Activated CD4-positive, alpha-beta T cell treated with anti-CD3 and anti-CD28 coated beads, Interleukin-2, amount 50 U/mL, for 16 hours (primary cell): ENCODE data around the gene WIPF3.
"Not testable (repeated sequence)": the region's sequence is repeated elsewhere in the genome, so short reads cannot be mapped to it uniquely, and the experiment has no call there.

Source experiments
- DNase-seq: peaks from one replicate; pipeline ENCODE4 v3.0.0-alpha.2; 2020

The WIPF3 gene

GRCh38 chr7:29883462-29884398 lies 77.4 kb downstream of the WIPF3 start:
- DNase-seq, result no peak

GRCh38 chr7:29884399-29885272 lies 78.3 kb downstream of the WIPF3 start:
- no peak for DNase-seq

GRCh38 chr7:29885626-29886025 lies 79.3 kb downstream of the WIPF3 start:
- DNase-seq, result no peak

GRCh38 chr7:29886827-29887226 lies 80.5 kb downstream of the WIPF3 start:
- no peak for DNase-seq

- no peak for DNase-seq
Observed at GRCh38 chr7:29888006-29888405, 81.7 kb downstream of the WIPF3 start.

GRCh38 chr7:29889288-29889687 lies 83.0 kb downstream of the WIPF3 start:
- no peak for DNase-seq

GRCh38 chr7:29890251-29890650 lies 83.9 kb downstream of the WIPF3 start:
- no peak for DNase-seq

GRCh38 chr7:29890786-29891185 lies 84.5 kb downstream of the WIPF3 start:
- not testable (repeated sequence) for DNase-seq

GRCh38 chr7:29891766-29892165 lies 85.5 kb downstream of the WIPF3 start:
- no peak for DNase-seq

- DNase-seq, result no peak
Observed at GRCh38 chr7:29892231-29892630, 85.9 kb downstream of the WIPF3 start.

- no peak for DNase-seq
Observed at GRCh38 chr7:29893351-29893965, 87.2 kb downstream of the WIPF3 start.

- DNase-seq, result no peak
Observed at GRCh38 chr7:29894256-29894655, 87.9 kb downstream of the WIPF3 start.

- no peak for DNase-seq
Observed at GRCh38 chr7:29895559-29895958, 89.3 kb downstream of the WIPF3 start.

GRCh38 chr7:29896685-29897411 lies 90.5 kb downstream of the WIPF3 start:
- no peak for DNase-seq

- no peak for DNase-seq
Observed at GRCh38 chr7:29898301-29898700, 92.0 kb downstream of the WIPF3 start.

- DNase-seq, result no peak
Observed at GRCh38 chr7:29900745-29901144, 94.4 kb downstream of the WIPF3 start.

- no peak for DNase-seq
Observed at GRCh38 chr7:29906200-29907022, 100.1 kb downstream of the WIPF3 start.

- no peak for DNase-seq
Observed at GRCh38 chr7:29914180-29914579, 107.9 kb downstream of the WIPF3 start.

GRCh38 chr7:29915481-29916215 lies 109.3 kb downstream of the WIPF3 start:
- DNase-seq, result no peak

GRCh38 chr7:29917641-29918040 lies 111.3 kb downstream of the WIPF3 start:
- no peak for DNase-seq

GRCh38 chr7:29918850-29919249 lies 112.5 kb downstream of the WIPF3 start:
- no peak for DNase-seq
